NCI-H2029 treated with DMSO at 0.1 percent for 48 hours (cell line): ENCODE data around the gene WWOX.

Experiments
- DNase-seq: peaks from one replicate; lab custom pipeline; 2025; lab: John Stamatoyannopoulos, UW

WWOX gene

GRCh38 chr16:78994135-78994745, 894.8 kb downstream of the WWOX start:
- no peak for DNase-seq

- no peak for DNase-seq
Observed at GRCh38 chr16:78995441-78995840, 896.0 kb downstream of the WWOX start.

DNA sequence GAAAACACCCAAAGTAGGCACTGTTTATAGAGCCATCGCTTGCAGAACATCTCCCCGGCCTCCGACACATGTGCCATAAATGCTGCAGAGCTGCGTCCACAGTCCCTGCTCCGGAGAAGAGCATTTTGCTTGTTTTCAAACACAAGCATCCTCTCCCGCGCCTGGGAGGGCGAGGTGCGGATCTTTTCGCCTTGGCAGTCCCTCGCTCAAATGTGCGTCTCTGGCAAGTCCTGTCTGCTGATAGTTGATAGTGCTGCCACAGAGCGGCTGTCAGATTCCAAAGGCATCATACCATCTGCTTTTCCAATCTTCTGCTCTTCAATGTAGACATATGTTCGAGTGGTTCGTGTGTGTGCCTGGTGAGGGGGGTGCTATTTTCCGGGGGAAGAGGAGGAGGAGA, 897.3 kb downstream of the WWOX start:
- DNase-seq, result no peak

- no peak for DNase-seq
Observed at GRCh38 chr16:78998879-78999278, 899.4 kb downstream of the WWOX start.

DNA sequence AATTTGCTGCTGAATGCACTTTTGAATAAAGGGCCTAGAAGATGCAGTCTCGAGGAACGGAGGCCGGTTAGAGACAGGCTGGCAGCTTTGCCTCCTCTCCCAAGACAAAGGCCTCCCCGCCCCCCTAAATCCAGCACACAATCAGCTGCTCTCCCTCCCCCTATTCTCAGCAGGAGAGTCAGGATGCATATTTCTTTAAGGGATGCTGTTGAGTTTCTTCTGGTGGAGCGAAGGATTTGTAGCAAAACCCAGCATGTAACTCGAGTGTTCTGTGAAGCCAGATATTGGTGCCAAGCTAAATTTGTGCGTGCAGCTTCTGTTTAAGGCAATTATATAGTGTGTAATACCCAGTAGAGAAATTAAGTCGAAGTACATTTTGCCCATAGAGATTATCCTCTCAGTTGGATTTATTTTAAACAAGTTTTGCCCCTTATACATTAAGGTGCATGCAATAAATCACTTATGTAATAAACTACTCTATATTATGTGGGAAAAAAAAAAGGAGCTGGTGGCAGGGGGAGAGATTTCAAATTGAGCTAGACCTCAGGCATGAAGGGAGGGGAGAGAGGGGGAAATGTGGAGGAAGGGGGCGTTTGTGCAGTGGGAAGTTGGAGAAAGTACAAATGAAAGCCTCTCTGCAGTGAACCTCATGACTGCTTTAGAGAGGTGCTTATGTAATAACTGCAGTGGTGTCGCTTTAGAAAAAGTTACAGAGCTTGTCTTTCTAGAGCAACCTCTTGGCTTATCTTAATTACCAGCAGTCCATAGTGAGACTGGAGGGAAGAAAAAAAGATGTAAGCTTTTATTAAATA, 901.9 kb downstream of the WWOX start:
- DNase-seq, result no peak

GRCh38 chr16:79003026-79003609, 903.7 kb downstream of the WWOX start:
- no peak for DNase-seq

- DNase-seq, result no peak
Observed at GRCh38 chr16:79004309-79004708, 904.9 kb downstream of the WWOX start.

DNA sequence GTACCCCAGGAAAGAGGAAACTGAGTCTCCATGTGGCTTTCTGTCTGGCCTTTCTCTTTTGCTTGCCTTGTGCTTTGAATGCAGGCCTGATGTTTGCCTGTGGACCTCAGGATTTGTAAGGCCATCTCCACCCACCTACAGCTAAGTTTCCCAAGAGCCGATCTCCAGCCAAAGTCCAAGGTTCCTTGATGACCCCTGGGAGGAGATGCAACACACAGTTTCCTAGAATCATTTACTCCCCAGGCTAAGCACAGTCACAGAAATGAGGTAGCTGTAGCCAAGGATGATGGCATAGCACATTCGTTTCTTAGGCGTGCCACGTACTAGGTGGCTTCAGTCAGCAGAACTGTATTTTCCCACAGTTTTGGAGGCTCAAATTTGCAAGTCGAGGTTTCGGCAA, 905.6 kb downstream of the WWOX start:
- no peak for DNase-seq

GRCh38 chr16:79006206-79006605, 906.8 kb downstream of the WWOX start:
- DNase-seq, result no peak

DNA sequence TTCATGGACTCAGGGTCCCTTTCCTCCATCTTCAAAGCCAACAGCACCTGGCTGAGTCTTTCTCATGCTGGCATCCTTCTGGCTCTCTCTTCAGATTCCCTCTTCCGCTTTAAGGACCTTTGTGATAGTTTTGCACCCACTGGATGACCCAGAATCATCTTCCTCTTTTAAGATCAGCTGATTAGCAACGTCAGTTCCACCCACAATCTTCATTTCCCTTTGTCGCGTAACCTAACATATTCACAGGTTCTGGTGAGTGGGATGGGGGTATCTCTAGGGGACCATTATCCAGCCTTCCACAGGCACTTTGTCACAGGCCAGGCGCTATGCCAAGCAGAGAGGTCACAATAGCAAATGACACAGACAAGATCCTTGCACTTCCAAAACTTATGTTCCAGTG, 907.3 kb downstream of the WWOX start:
- no peak for DNase-seq

- no peak for DNase-seq
Observed at GRCh38 chr16:79007614-79008013, 908.2 kb downstream of the WWOX start.

GRCh38 chr16:79008036-79008868, 908.8 kb downstream of the WWOX start:
- no peak for DNase-seq

GRCh38 chr16:79008869-79009179, 909.4 kb downstream of the WWOX start:
- no peak for DNase-seq

DNA sequence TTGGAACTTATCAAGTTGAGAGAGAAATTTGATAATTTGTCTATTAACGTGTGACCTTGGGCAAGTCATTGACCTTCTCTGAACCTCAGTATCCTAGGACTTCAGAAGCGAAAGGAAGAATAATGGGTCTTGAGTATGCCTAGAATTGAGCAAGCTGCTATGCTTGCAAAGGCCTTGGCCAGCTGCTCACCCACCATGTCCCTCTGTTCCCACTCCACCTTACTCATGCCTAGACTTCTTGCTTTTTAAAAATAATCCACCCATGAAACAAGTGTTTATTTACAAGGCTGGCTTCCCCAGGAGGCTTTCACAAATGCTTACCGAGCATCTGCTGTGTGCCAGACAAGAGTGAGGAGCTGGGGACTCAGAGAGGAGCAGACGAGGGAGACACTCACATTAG, 910.4 kb downstream of the WWOX start:
- DNase-seq, result no peak

DNA sequence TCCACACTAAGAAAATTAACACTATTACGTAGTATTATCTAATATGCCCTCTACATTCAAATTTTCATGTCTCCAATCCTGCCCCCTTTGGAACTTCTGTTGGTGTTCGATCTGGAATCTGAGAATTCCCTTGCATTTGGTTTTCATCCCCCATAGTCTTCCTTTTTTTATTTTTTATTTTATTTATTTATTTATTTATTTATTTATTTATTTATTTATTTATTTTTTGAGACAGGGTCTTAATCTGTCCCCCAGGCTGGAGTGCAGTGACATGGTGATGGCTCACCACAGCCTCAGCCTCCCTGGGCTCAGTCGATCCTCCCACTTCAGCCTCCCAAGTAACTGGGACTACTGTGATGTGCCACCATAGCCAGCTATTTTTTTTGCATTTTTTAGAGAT, 911.8 kb downstream of the WWOX start:
- DNase-seq, result no peak

- no peak for DNase-seq
Observed at GRCh38 chr16:79012671-79013434, 913.4 kb downstream of the WWOX start.

GRCh38 chr16:79013930-79014660, 914.6 kb downstream of the WWOX start:
- no peak for DNase-seq

GRCh38 chr16:79018650-79019429, 919.4 kb downstream of the WWOX start:
- DNase-seq, result no peak

- no peak for DNase-seq
Observed at GRCh38 chr16:79019431-79019830, 920.0 kb downstream of the WWOX start.

- DNase-seq, result no peak
Observed at GRCh38 chr16:79021991-79022630, 922.7 kb downstream of the WWOX start.
